Kidney (tissue), 14 donors: ENCODE results near the gene CD4. TPM values are rescaled to one million over a fixed set of nuclear protein-coding genes. Genes with fewer than 3 reads are reported as not detected.

Source experiments
- DNase-seq, 5 donors: peaks; one replicate each; pipeline ENCODE4 v3.0.0-alpha.2; 2013 to 2020
- FAIRE-seq: peaks from 2 replicates; lab custom pipeline; 2012; peaks lifted over from hg19 to GRCh38; lab: Jason Lieb, UNC
- H3K27ac ChIP-seq, 2 donors: one replicate each; pipeline ENCODE4 v1.7.0; 2013; ENCODE audit warnings: low read depth in 2 of 2, low read length in 2 of 2, inconsistent platforms in 1 of 2
- H3K27me3 ChIP-seq: one replicate; pipeline ENCODE4 v1.7.1; 2013; ENCODE audit warnings: low read length, inconsistent platforms; ENCODE audit not compliant: control insufficient read depth, insufficient read depth
- H3K36me3 ChIP-seq, 3 donors: one replicate each; pipeline versions ENCODE4 v1.7.0 to v1.7.1; 2013; ENCODE audit warnings: low read length in 3 of 3, control low read depth in 1 of 3, inconsistent platforms in 1 of 3; ENCODE audit not compliant: insufficient read depth in 3 of 3, control insufficient read depth in 2 of 3
- H3K4me1 ChIP-seq, 3 donors: one replicate each; pipeline versions ENCODE4 v1.7.0 to v1.7.1; 2013; ENCODE audit warnings: low read length in 3 of 3, inconsistent platforms in 1 of 3, low read depth in 1 of 3; ENCODE audit not compliant: control insufficient read depth in 2 of 3, insufficient read depth in 2 of 3
- H3K4me3 ChIP-seq, 3 donors: one replicate each; pipeline versions ENCODE4 v1.7.0 to v1.8.1; 2013; ENCODE audit warnings: low read length in 3 of 3, control low read depth in 1 of 3, inconsistent platforms in 1 of 3
- H3K9ac ChIP-seq, 3 donors: one replicate each; pipeline versions ENCODE4 v1.7.0 to v1.7.1; 2013; ENCODE audit warnings: low read length in 3 of 3, control low read depth in 1 of 3, inconsistent platforms in 1 of 3
- H3K9me3 ChIP-seq, 3 donors: one replicate each; pipeline versions ENCODE4 v1.7.0 to v1.7.1; 2013; ENCODE audit warnings: low read length in 3 of 3, control low read depth in 1 of 3, inconsistent platforms in 1 of 3; ENCODE audit not compliant: control insufficient read depth in 2 of 3, insufficient read depth in 1 of 3
- intact Hi-C: fragments of 100-400 bp; cut with DNase I; formaldehyde crosslinking; loops from one replicate; pipeline ENCODE4 v1.11.1; 2022
- polyA plus RNA-seq: library from polyadenylated mRNA; stranded (reverse); fragments of 350-450 nt; fragmentation: Illumina TruSeq; extraction: RNeasy Lipid Tissue Mini Kit (QIAGEN cat#74804); gene quantifications from one replicate; pipeline ENCODE4 v1.2.3, GENCODE V29; 2014; ENCODE audit warnings: low read depth, low replicate concordance; ENCODE audit not compliant: insufficient read depth
- total RNA-seq: library from RNA; stranded (reverse); fragmentation: NEBNext Ultra II Directional; extraction: Animal tissue kit (Norgen Biotek cat#: 25700); gene quantifications from one replicate; pipeline ENCODE4 v1.2.1, GENCODE V29; 2021
- TF ChIP-seq, protein P1 (sequence below): IDR thresholded peaks from 3 replicates; pipeline ENCODE4 v1.5.1; 2012; ENCODE audit warnings: mild to moderate bottlenecking, moderate library complexity, borderline replicate concordance; ENCODE audit not compliant: insufficient read depth; ENCODE audit errors: extremely low read depth
- donor health status: control.
- donor health status: control.
- donor health status: control.
- donor health status: control.
- donor health status: control.
- donor health status: DM: yes; HTN: yes; CAD: no.
- donor health status: Normal renal cell carcinoma (clear cell type).

The CD4 gene
- total and polyA plus RNA-seq, 2 donors from 2014 or later = 12.2 to 38.1 TPM

DNA sequence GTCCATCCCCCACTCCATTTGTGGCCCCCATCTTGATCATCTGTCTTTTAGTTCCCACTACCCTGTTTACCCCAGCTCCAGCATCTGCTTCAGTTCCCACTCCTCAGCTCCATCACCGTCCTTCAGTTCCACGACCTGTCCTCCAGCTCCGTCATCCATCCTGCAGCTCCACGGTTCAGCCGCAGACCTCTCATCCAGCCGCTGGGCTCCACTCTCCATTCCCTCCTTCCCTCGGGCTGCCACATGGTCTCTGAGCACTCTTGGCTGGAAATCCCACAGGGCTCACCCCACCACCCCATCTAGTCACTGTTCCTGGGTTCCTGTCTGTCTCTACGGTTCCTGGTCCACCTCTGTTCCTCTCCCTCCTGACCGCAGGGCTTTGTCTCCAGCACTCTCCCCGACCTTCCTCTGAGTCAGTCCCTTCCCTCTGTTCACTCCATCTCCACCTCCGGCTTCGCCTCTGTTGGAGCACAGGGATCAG is 35.6 kb downstream of the CD4 start:
- Histone ChIP-seq H3K4me1 (peaks cover 0 to 29% (median 3%) of the 10 kb centered on the region in 3 donors), H3K27ac (no peak overlapping the region), H3K9me3 (no peaks in the 10 kb centered on the region), H3K36me3 (no peaks in the 10 kb centered on the region), H3K4me3 (no peak overlapping the region), H3K9ac (no peak overlapping the region), H3K27me3 (no peaks in the 10 kb centered on the region)
- TF ChIP-seq, protein P1, sequence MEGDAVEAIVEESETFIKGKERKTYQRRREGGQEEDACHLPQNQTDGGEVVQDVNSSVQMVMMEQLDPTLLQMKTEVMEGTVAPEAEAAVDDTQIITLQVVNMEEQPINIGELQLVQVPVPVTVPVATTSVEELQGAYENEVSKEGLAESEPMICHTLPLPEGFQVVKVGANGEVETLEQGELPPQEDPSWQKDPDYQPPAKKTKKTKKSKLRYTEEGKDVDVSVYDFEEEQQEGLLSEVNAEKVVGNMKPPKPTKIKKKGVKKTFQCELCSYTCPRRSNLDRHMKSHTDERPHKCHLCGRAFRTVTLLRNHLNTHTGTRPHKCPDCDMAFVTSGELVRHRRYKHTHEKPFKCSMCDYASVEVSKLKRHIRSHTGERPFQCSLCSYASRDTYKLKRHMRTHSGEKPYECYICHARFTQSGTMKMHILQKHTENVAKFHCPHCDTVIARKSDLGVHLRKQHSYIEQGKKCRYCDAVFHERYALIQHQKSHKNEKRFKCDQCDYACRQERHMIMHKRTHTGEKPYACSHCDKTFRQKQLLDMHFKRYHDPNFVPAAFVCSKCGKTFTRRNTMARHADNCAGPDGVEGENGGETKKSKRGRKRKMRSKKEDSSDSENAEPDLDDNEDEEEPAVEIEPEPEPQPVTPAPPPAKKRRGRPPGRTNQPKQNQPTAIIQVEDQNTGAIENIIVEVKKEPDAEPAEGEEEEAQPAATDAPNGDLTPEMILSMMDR = no peak
- FAIRE-seq (no peak), DNase-seq (no peak)
- intact Hi-C loops = loop anchor here (10.0 kb wide), 1 partner anchor 70 kb away; the partner anchor contains the start of gene MLF2

DNA sequence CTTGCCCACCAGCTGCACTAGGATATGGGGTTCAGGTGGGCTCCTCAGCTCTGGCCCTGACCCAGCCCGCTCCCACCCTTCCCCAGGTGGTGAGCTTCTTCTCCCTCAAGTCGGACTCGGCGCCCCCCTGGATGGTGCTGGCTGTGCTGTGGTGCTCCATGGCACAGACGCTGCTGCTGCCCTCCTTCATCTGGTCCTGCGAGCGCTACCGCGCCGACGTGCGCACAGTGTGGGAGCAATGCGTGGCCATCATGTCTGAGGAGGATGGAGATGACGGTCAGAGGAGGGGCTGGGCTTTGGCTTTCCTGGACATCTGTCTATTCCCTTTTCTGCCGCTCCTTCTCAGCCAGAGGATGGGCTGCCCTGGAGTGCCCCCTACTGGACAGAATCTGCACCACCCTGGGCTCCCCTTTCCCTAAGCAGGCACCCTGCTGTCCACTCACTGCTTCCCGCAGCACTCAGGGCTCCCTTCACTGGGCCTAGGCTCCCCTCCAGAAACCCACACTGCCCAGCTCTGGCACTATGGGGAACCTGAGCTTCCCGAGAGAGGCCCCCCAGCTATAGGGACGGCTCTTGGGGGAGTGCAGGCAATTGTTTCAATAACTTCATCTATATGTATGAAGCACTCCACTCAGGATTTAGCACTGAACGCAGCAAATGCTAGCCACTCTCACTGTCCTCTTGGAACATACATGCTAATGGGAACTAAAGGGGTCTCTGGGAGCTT is 36.2 kb downstream of the CD4 start:
- Histone ChIP-seq H3K27ac (no peak overlapping the region), H3K36me3 (no peaks in the 10 kb centered on the region), H3K9me3 (no peaks in the 10 kb centered on the region), H3K27me3 (no peaks in the 10 kb centered on the region), H3K4me1 (peaks cover 0 to 29% (median 3%) of the 10 kb centered on the region in 3 donors), H3K4me3 (no peak overlapping the region), H3K9ac (no peak overlapping the region)
- TF ChIP-seq, protein P1 = peak; percentile 88
- no peak for FAIRE-seq
- DNase-seq = peak; percentile 91 to 94 (median 93)
- intact Hi-C loops = loop anchor here (10.0 kb wide), 1 partner anchor 71 kb away; the partner anchor contains the start of gene MLF2

DNA sequence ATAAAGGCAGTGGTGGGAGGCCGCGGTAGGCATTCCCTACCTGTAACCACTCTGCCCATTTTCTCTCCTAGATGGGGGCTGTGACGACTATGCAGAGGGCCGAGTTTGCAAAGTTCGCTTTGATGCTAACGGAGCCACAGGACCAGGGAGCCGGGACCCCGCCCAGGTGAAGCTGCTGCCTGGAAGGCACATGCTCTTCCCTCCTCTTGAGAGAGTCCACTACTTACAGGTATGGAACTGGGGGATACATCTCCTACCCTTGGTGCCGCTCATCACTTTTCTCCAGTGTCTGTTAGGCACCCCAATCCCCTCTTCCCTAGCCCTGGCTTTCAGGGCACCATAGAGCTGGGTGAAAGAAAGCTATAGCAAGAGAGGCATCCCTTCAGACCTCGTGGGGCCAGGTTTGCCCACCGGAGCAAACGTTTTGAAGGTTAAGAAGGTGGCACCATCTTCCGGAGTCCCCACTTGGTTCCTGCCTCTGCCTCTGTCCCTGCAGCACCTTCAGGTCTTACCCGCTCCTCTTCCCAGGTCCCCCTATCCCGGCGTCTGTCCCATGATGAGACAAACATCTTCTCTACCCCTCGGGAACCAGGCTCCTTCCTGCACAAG is 36.9 kb downstream of the CD4 start:
- no peaks in the 10 kb centered on the region for H3K36me3 ChIP-seq
- H3K27ac ChIP-seq = no peak overlapping the region
- H3K9ac ChIP-seq = no peak overlapping the region
- H3K4me1 ChIP-seq = peaks cover 0 to 26% (median 0%) of the 10 kb centered on the region in 3 donors
- DNase-seq = peak in 1 of 5 donors; percentile 60
- H3K9me3 ChIP-seq = no peaks in the 10 kb centered on the region
- H3K4me3 ChIP-seq = no peak overlapping the region
- intact Hi-C loops = loop anchor here (10.0 kb wide), 1 partner anchor 71 kb away; the partner anchor contains the start of gene MLF2
- TF ChIP-seq, protein P1 = no peak
- FAIRE-seq = no peak
- H3K27me3 ChIP-seq = no peaks in the 10 kb centered on the region
